Measurements from ENCODE around the gene SSH2.
"Not testable (repeated sequence)": the region's sequence is repeated elsewhere in the genome, so short reads cannot be mapped to it uniquely, and the experiment has no call there.

The SSH2 gene

GRCh38 chr17:29791336-29792080 is 138.5 kb downstream of the SSH2 start:
- no peak overlapping the region for H3K27ac ChIP-seq (ENCODE audit: low read depth, low read length)
- 100% methylated on average over 3 of the region's 3 CpGs for WGBS

GRCh38 chr17:29789196-29790170 is 140.5 kb downstream of the SSH2 start:
- Histone ChIP-seq H3K27ac (ENCODE audit: low read depth, low read length) (peak overlapping the region; percentile 66; the same call in 1 of the 2 replicates), H3K4me3 (ENCODE audit: low read length) (no peak overlapping the region), H3K27me3 (ENCODE audit: insufficient read depth, low read length) (no peaks in the 10 kb centered on the region), H3K36me3 (ENCODE audit: insufficient read depth, low read length) (no peaks in the 10 kb centered on the region), H3K4me1 (ENCODE audit: insufficient read depth, low read length) (peaks cover 28% of the 10 kb centered on the region), H3K9me3 (ENCODE audit: insufficient read depth, low read depth, low read length) (no peaks in the 10 kb centered on the region), H3K9ac (ENCODE audit: low read depth, low read length) (no peak overlapping the region)
- 88% methylated on average over 4 of the region's 4 CpGs for WGBS

More at GRCh38 chr17:29791336-29792080, 138.5 kb downstream of the SSH2 start:
- Histone ChIP-seq H3K9ac (ENCODE audit: low read depth, low read length) (no peak overlapping the region), H3K4me3 (ENCODE audit: low read length) (no peak overlapping the region), H3K4me1 (ENCODE audit: insufficient read depth, low read length) (peaks cover 18% of the 10 kb centered on the region), H3K9me3 (ENCODE audit: insufficient read depth, low read depth, low read length) (no peaks in the 10 kb centered on the region), H3K36me3 (ENCODE audit: insufficient read depth, low read length) (no peaks in the 10 kb centered on the region), H3K27me3 (ENCODE audit: insufficient read depth, low read length) (no peaks in the 10 kb centered on the region)

GRCh38 chr17:29787995-29788394 is 142.0 kb downstream of the SSH2 start:
- Histone ChIP-seq H3K4me3 (ENCODE audit: low read length) (no peak overlapping the region), H3K4me1 (ENCODE audit: insufficient read depth, low read length) (peaks cover 29% of the 10 kb centered on the region), H3K27me3 (ENCODE audit: insufficient read depth, low read length) (no peaks in the 10 kb centered on the region), H3K27ac (ENCODE audit: low read depth, low read length) (no peak overlapping the region), H3K9ac (ENCODE audit: low read depth, low read length) (no peak overlapping the region), H3K9me3 (ENCODE audit: insufficient read depth, low read depth, low read length) (no peaks in the 10 kb centered on the region), H3K36me3 (ENCODE audit: insufficient read depth, low read length) (no peaks in the 10 kb centered on the region)
- WGBS: 91% methylated on average over 3 of the region's 3 CpGs

DNA sequence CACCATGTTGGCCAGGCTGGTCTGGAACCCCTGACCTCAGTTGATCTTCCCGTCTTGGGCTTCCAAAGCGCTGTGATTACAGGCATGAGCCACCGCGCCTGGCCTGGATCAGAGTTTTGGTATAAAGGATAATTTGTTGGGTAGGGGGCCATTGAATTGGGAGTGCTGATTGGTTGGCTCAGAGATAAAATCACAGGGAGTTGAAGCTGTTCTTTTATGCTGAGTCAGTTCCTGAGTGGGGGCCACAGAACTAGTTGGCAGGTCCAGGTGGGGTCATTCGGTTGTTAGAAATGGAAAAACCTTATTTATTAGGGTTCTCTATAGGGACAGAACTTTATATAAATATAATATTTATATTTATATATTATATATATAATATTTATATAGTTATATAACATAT is 147.1 kb downstream of the SSH2 start:
- Histone ChIP-seq H3K9ac (ENCODE audit: low read depth, low read length) (no peak overlapping the region), H3K36me3 (ENCODE audit: insufficient read depth, low read length) (no peaks in the 10 kb centered on the region), H3K27me3 (ENCODE audit: insufficient read depth, low read length) (no peaks in the 10 kb centered on the region), H3K9me3 (ENCODE audit: insufficient read depth, low read depth, low read length) (no peaks in the 10 kb centered on the region), H3K4me3 (ENCODE audit: low read length) (no peak overlapping the region), H3K4me1 (ENCODE audit: insufficient read depth, low read length) (peaks cover 16% of the 10 kb centered on the region), H3K27ac (ENCODE audit: low read depth, low read length) (no peak overlapping the region)
- WGBS: 97% methylated on average over 4 of the region's 5 CpGs

GRCh38 chr17:29779812-29780190 is 150.2 kb downstream of the SSH2 start:
- WGBS: 95% methylated on average over 8 of the region's 8 CpGs
- not testable (repeated sequence) for H3K36me3 ChIP-seq (ENCODE audit: insufficient read depth, low read length); H3K9ac ChIP-seq (ENCODE audit: low read depth, low read length); H3K4me3 ChIP-seq (ENCODE audit: low read length); H3K27ac ChIP-seq (ENCODE audit: low read depth, low read length); H3K27me3 ChIP-seq (ENCODE audit: insufficient read depth, low read length); H3K4me1 ChIP-seq (ENCODE audit: insufficient read depth, low read length); H3K9me3 ChIP-seq (ENCODE audit: insufficient read depth, low read depth, low read length)

DNA sequence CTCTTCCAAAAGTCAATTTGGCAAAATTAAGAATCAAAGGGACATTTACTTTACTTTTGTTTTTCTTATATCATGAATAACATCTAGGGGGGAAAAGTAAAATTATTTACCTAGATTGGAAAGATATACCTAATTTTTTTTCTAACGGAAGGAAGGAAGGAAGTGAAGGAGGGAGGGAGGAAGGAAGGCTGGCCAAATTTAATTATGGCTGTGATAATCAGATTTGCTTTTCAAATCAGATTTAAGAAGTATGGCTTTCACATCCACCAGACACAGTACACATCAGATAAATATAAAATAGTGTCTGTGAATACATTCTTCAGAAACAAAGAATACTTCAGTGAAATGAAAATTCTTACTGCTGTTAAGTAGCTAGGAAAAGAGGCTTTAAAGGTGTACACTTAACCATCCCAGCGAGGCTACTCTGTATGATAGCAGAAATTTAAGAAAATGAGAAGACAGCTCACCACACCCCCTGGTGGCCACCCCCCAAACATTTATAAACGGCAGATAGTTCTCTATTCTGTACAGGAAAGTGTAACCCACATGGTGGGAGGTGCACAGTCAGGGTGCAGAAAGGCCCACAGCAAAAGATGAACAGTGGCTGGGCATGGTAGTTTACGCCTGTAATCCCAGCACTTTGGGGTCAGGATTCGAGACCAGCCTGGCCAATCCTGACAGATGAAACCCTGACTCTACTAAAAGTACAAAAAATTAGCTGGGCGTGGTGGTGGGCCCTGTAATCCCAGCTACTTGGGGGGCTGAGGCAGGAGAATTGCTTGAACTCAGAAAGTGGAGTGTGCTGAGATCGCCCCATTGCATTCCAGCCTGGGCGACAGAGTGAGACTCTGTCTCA is 150.8 kb downstream of the SSH2 start:
- whole genome bisulfite sequencing: 78% methylated on average over 5 of the region's 8 CpGs
- H3K4me1 ChIP-seq (ENCODE audit: insufficient read depth, low read length): no peaks in the 10 kb centered on the region
- H3K36me3 ChIP-seq (ENCODE audit: insufficient read depth, low read length): no peaks in the 10 kb centered on the region
- no peaks in the 10 kb centered on the region for H3K9me3 ChIP-seq (ENCODE audit: insufficient read depth, low read depth, low read length)
- no peaks in the 10 kb centered on the region for H3K27me3 ChIP-seq (ENCODE audit: insufficient read depth, low read length)
- no peak overlapping the region for H3K9ac ChIP-seq (ENCODE audit: low read depth, low read length)
- H3K4me3 ChIP-seq (ENCODE audit: low read length): no peak overlapping the region
- H3K27ac ChIP-seq (ENCODE audit: low read depth, low read length): no peak overlapping the region

DNA sequence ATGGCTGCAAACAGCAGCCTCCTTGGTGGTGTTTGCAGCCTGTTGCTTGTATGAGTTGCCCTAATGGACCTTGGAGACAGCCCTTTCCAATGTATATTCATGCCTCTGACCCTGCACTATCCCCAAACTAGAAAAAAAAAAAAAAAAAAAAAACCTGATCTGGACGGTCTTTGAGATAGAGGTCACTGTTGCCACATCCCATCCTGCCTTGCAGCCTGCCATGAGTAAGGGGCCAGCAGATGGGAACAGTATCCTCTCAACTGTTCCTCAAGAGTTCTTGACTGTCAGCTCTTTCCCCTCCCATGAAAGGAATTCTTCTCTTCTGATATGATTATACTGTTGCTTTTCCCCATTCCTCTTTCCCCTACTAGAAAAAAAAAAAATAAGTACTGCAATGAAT is 152.4 kb downstream of the SSH2 start:
- Histone ChIP-seq H3K27me3 (ENCODE audit: insufficient read depth, low read length) (no peaks in the 10 kb centered on the region), H3K4me1 (ENCODE audit: insufficient read depth, low read length) (no peaks in the 10 kb centered on the region), H3K36me3 (ENCODE audit: insufficient read depth, low read length) (no peaks in the 10 kb centered on the region), H3K9ac (ENCODE audit: low read depth, low read length) (no peak overlapping the region), H3K4me3 (ENCODE audit: low read length) (no peak overlapping the region), H3K27ac (ENCODE audit: low read depth, low read length) (no peak overlapping the region), H3K9me3 (ENCODE audit: insufficient read depth, low read depth, low read length) (no peaks in the 10 kb centered on the region)
- WGBS: 79% methylated on average over 1 of the region's 1 CpG

- Histone ChIP-seq H3K36me3 (ENCODE audit: insufficient read depth, low read length) (no peaks in the 10 kb centered on the region), H3K9me3 (ENCODE audit: insufficient read depth, low read depth, low read length) (no peaks in the 10 kb centered on the region), H3K27ac (ENCODE audit: low read depth, low read length) (no peak overlapping the region), H3K9ac (ENCODE audit: low read depth, low read length) (no peak overlapping the region), H3K4me1 (ENCODE audit: insufficient read depth, low read length) (no peaks in the 10 kb centered on the region), H3K27me3 (ENCODE audit: insufficient read depth, low read length) (no peaks in the 10 kb centered on the region), H3K4me3 (ENCODE audit: low read length) (no peak overlapping the region)
- 97% methylated on average over 5 of the region's 5 CpGs for WGBS
Observed at GRCh38 chr17:29776026-29776425, 154.0 kb downstream of the SSH2 start.

GRCh38 chr17:29772981-29773380 is 157.0 kb downstream of the SSH2 start:
- Histone ChIP-seq H3K9ac (ENCODE audit: low read depth, low read length) (no peak overlapping the region), H3K9me3 (ENCODE audit: insufficient read depth, low read depth, low read length) (no peaks in the 10 kb centered on the region), H3K4me3 (ENCODE audit: low read length) (no peak overlapping the region), H3K27me3 (ENCODE audit: insufficient read depth, low read length) (no peaks in the 10 kb centered on the region), H3K36me3 (ENCODE audit: insufficient read depth, low read length) (no peaks in the 10 kb centered on the region), H3K4me1 (ENCODE audit: insufficient read depth, low read length) (no peaks in the 10 kb centered on the region), H3K27ac (ENCODE audit: low read depth, low read length) (no peak overlapping the region)
- WGBS: 94% methylated on average over 2 of the region's 2 CpGs

GRCh38 chr17:29771546-29771945 is 158.5 kb downstream of the SSH2 start:
- 59% methylated on average over 1 of the region's 1 CpG for WGBS
- Histone ChIP-seq H3K9me3 (ENCODE audit: insufficient read depth, low read depth, low read length) (no peaks in the 10 kb centered on the region), H3K27me3 (ENCODE audit: insufficient read depth, low read length) (no peaks in the 10 kb centered on the region), H3K9ac (ENCODE audit: low read depth, low read length) (no peak overlapping the region), H3K4me1 (ENCODE audit: insufficient read depth, low read length) (0 out of 2 replicates have a peak, but pooled peaks cover 5% of the 10 kb centered on the region), H3K4me3 (ENCODE audit: low read length) (no peak overlapping the region), H3K36me3 (ENCODE audit: insufficient read depth, low read length) (no peaks in the 10 kb centered on the region), H3K27ac (ENCODE audit: low read depth, low read length) (no peak overlapping the region)
